NCI-H1092 treated with DMSO at 0.1 percent for 48 hours (cell line): ENCODE data around the gene KRTAP10-5.
"Not testable (repeated sequence)": the region's sequence is repeated elsewhere in the genome, so short reads cannot be mapped to it uniquely, and the experiment has no call there.

Experiments
- DNase-seq: peaks from one replicate; lab custom pipeline; 2025; lab: John Stamatoyannopoulos, UW

The KRTAP10-5 gene

GRCh38 chr21:44580231-44580821 lies at the start of gene KRTAP10-5:
Gene KRTAP10-5 (minus strand): TSS chr21:44580604. CDS start chr21:44580578, 26 bp downstream.
- DNase-seq, result not testable (repeated sequence)

- no peak for DNase-seq
Observed at GRCh38 chr21:44628707-44629391, 48.4 kb upstream of the KRTAP10-5 start.

GRCh38 chr21:44627831-44628233 lies 47.4 kb upstream of the KRTAP10-5 start:
- DNase-seq, result not testable (repeated sequence)

- not testable (repeated sequence) for DNase-seq
Observed at GRCh38 chr21:44627181-44627822, 46.9 kb upstream of the KRTAP10-5 start.

- no peak for DNase-seq
Observed at GRCh38 chr21:44626673-44627143, 46.3 kb upstream of the KRTAP10-5 start, which contains the start of gene KRTAP10-9. Gene KRTAP10-9 (plus strand): TSS chr21:44627093. CDS start chr21:44627172, 79 bp downstream.

- DNase-seq, result no peak
Observed at GRCh38 chr21:44626262-44626661, 45.9 kb upstream of the KRTAP10-5 start.

GRCh38 chr21:44625756-44626155 lies 45.4 kb upstream of the KRTAP10-5 start:
- no peak for DNase-seq

- no peak for DNase-seq
Observed at GRCh38 chr21:44623575-44623974, 43.2 kb upstream of the KRTAP10-5 start.

GRCh38 chr21:44619886-44620285 lies 39.5 kb upstream of the KRTAP10-5 start:
- no peak for DNase-seq

GRCh38 chr21:44618909-44619308 lies 38.5 kb upstream of the KRTAP10-5 start:
- no peak for DNase-seq

- DNase-seq, result no peak
Observed at GRCh38 chr21:44618504-44618903, 38.1 kb upstream of the KRTAP10-5 start.

GRCh38 chr21:44617071-44617501 lies 36.7 kb upstream of the KRTAP10-5 start:
- DNase-seq, result no peak

- no peak for DNase-seq
Observed at GRCh38 chr21:44616591-44616926, 36.2 kb upstream of the KRTAP10-5 start.

GRCh38 chr21:44615911-44616590 lies 35.6 kb upstream of the KRTAP10-5 start:
- DNase-seq, result peak; percentile 27

- DNase-seq, result no peak
Observed at GRCh38 chr21:44615466-44615865, 35.1 kb upstream of the KRTAP10-5 start.

- DNase-seq, result no peak
Observed at GRCh38 chr21:44614961-44615391, 34.6 kb upstream of the KRTAP10-5 start.

- no peak for DNase-seq
Observed at GRCh38 chr21:44614161-44614631, 33.8 kb upstream of the KRTAP10-5 start.

- no peak for DNase-seq
Observed at GRCh38 chr21:44613386-44614155, 33.2 kb upstream of the KRTAP10-5 start.

GRCh38 chr21:44612669-44613229 lies 32.3 kb upstream of the KRTAP10-5 start:
- no peak for DNase-seq

- DNase-seq, result no peak
Observed at GRCh38 chr21:44612029-44612486, 31.7 kb upstream of the KRTAP10-5 start, which contains the start of gene KRTAP10-8. Gene KRTAP10-8 (plus strand): TSS chr21:44612079. CDS start chr21:44612101, 22 bp downstream.

- no peak for DNase-seq
Observed at GRCh38 chr21:44611551-44611950, 31.1 kb upstream of the KRTAP10-5 start.
